IPS DF 6.9 (cell line): ENCODE data around the gene MSANTD3.

Source experiments
- DNase-seq: peaks from one replicate; pipeline ENCODE4 v3.0.0-alpha.2; 2013; ENCODE audit warnings: low read depth, low spot score
- H3K27ac ChIP-seq: one replicate; pipeline ENCODE4 v1.5.1; 2013; ENCODE audit warnings: low read length, control low read depth
- H3K27me3 ChIP-seq: 2 replicates; pipeline ENCODE4 v1.6.1; 2013; ENCODE audit warnings: mild to moderate bottlenecking, low read length; ENCODE audit not compliant: control insufficient read depth, insufficient read depth
- H3K36me3 ChIP-seq: 2 replicates; pipeline ENCODE4 v1.6.1; 2013; ENCODE audit warnings: low read length; ENCODE audit not compliant: control insufficient read depth, insufficient read depth
- H3K4me1 ChIP-seq: 2 replicates; pipeline ENCODE4 v1.6.1; 2013; ENCODE audit warnings: low read length; ENCODE audit not compliant: control insufficient read depth, insufficient read depth
- H3K4me3 ChIP-seq: 2 replicates; pipeline ENCODE4 v1.5.1; 2013; ENCODE audit warnings: mild to moderate bottlenecking, low read length
- H3K9me3 ChIP-seq: 2 replicates; pipeline ENCODE4 v1.6.1; 2013; ENCODE audit warnings: low read length, inconsistent platforms; ENCODE audit not compliant: control insufficient read depth, insufficient read depth
- WGBS: extraction: QIAGEN DNeasy Blood & Tissue Kit; methylation state at CpG from one replicate; pipeline ENCODE4 v1.1.7; 2013; ENCODE audit warnings: mixed read lengths, missing lambda C conversion rate; ENCODE audit not compliant: insufficient read length, insufficient coverage; 5-methylcytosine and 5-hydroxymethylcytosine counted together

MSANTD3 gene

GRCh38 chr9:100478192-100478591 is 51.2 kb downstream of the MSANTD3 start:
- H3K9me3 ChIP-seq = no peaks in the 10 kb centered on the region
- no peak for DNase-seq
- H3K27me3 ChIP-seq = no peaks in the 10 kb centered on the region
- H3K36me3 ChIP-seq = no peaks in the 10 kb centered on the region
- H3K4me1 ChIP-seq = no peaks in the 10 kb centered on the region
- no peak overlapping the region for H3K27ac ChIP-seq
- WGBS = no CpG with 5 or more reads among the region's 6 CpGs
- H3K4me3 ChIP-seq = no peak overlapping the region

- Histone ChIP-seq H3K4me1 (no peaks in the 10 kb centered on the region), H3K27ac (no peak overlapping the region), H3K27me3 (no peaks in the 10 kb centered on the region), H3K4me3 (no peak overlapping the region), H3K36me3 (no peaks in the 10 kb centered on the region), H3K9me3 (no peaks in the 10 kb centered on the region)
- WGBS = no CpG with 5 or more reads among the region's 2 CpGs
- no peak for DNase-seq
Observed at GRCh38 chr9:100479820-100480219, 52.9 kb downstream of the MSANTD3 start.

DNA sequence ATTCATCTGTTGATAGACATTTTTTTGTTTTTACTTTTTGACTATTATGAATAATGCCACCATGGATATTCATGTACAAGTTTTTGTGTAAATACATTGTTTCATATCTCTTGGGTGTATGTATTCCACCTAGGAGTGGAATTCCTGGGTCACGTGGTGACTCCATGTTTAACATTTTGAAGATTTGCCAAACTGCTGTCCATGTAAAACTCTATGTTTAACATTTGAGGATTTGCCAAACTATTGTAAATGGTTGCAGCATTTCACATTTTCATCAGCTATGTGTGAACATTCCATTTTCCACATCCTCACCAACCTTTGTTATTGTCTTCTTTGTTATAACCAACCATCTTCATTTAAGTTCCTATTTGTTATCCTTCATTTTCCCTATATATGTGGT is 58.3 kb downstream of the MSANTD3 start:
- no peaks in the 10 kb centered on the region for H3K9me3 ChIP-seq
- no peaks in the 10 kb centered on the region for H3K36me3 ChIP-seq
- no peaks in the 10 kb centered on the region for H3K27me3 ChIP-seq
- H3K4me1 ChIP-seq = 0 out of 2 replicates have a peak, but pooled peaks cover 1% of the 10 kb centered on the region
- no peak for DNase-seq
- H3K27ac ChIP-seq = no peak overlapping the region
- no CpG with 5 or more reads among the region's 1 CpG for WGBS
- no peak overlapping the region for H3K4me3 ChIP-seq

- DNase-seq = no peak
- no peak overlapping the region for H3K27ac ChIP-seq
- H3K4me1 ChIP-seq = 0 out of 2 replicates have a peak, but pooled peaks cover 1% of the 10 kb centered on the region
- no CpG with 5 or more reads among the region's 10 CpGs for WGBS
- H3K27me3 ChIP-seq = no peaks in the 10 kb centered on the region
- no peak overlapping the region for H3K4me3 ChIP-seq
- H3K9me3 ChIP-seq = no peaks in the 10 kb centered on the region
- H3K36me3 ChIP-seq = no peaks in the 10 kb centered on the region
Observed at GRCh38 chr9:100486479-100487176, 59.7 kb downstream of the MSANTD3 start.

DNA sequence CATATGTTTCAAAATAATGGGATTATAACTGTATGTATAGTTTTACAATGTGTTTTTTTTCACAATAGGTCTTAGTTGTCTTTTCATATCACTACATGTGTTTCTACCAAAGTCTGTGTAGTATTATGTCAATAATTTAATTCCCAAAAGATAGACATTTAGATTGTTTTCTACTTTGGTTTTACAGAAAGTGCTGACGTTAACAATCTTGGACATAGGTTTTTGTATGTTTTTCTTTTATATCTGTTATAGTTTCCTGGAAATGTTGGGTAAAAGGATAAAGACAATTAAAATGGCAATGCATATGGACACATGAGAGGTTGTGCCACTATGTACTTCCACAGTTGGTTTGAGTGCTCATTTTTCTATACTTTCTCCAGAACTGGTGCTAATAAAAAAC is 61.2 kb downstream of the MSANTD3 start:
- Histone ChIP-seq H3K27me3 (no peaks in the 10 kb centered on the region), H3K36me3 (no peaks in the 10 kb centered on the region), H3K4me3 (no peak overlapping the region), H3K27ac (no peak overlapping the region), H3K4me1 (peaks cover 2% of the 10 kb centered on the region; the same call in 1 of the 2 replicates), H3K9me3 (no peaks in the 10 kb centered on the region)
- no CpG with 5 or more reads among the region's 1 CpG for WGBS
- no peak for DNase-seq

DNA sequence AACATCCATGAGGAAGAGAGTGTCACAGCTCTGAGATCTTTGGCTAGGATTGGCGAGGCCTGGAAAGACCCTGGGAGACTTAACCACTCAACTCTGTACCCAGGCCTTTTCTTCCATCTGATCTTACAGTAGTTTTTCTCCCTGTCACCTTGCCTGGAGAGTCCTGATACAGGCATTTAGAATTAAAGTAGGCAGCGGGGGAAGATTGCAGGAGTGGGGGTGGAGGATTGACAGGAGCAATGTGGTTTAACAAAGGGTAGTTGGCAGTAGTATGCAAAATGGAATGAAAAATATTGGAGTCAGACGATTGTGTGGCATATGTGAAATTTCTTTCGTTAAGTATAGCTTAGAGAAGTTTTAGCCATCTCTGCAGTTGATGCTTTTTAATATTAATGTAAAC is 62.9 kb downstream of the MSANTD3 start:
- Histone ChIP-seq H3K4me3 (no peak overlapping the region), H3K27me3 (no peaks in the 10 kb centered on the region), H3K9me3 (no peaks in the 10 kb centered on the region), H3K4me1 (peaks cover 2% of the 10 kb centered on the region; the same call in 1 of the 2 replicates), H3K36me3 (no peaks in the 10 kb centered on the region), H3K27ac (no peak overlapping the region)
- no CpG with 5 or more reads among the region's 4 CpGs for WGBS
- DNase-seq = no peak

- Histone ChIP-seq H3K36me3 (no peaks in the 10 kb centered on the region), H3K27me3 (no peaks in the 10 kb centered on the region), H3K4me3 (no peak overlapping the region), H3K4me1 (peaks cover 5% of the 10 kb centered on the region; the same call in 1 of the 2 replicates), H3K27ac (no peak overlapping the region), H3K9me3 (no peaks in the 10 kb centered on the region)
- no CpG with 5 or more reads among the region's 2 CpGs for WGBS
- DNase-seq = no peak
Observed at GRCh38 chr9:100492952-100493351, 66.0 kb downstream of the MSANTD3 start.

DNA sequence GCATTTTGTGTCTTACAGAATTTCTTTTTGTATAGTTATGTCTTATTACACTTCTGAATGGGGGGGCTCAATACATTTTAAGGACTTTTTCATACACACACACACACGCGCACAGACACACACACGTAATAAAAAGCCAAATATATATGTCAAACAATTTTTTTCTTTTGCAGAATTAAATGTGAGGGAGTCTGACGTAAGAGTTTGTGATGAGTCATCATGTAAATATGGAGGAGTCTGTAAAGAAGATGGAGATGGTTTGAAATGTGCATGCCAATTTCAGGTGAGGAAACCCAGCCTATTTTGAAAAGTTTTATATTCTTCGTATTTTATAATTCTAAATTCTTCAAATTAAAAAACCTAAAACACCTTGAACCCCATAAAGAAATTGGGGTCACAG is 71.6 kb downstream of the MSANTD3 start:
- no peak for DNase-seq

DNA sequence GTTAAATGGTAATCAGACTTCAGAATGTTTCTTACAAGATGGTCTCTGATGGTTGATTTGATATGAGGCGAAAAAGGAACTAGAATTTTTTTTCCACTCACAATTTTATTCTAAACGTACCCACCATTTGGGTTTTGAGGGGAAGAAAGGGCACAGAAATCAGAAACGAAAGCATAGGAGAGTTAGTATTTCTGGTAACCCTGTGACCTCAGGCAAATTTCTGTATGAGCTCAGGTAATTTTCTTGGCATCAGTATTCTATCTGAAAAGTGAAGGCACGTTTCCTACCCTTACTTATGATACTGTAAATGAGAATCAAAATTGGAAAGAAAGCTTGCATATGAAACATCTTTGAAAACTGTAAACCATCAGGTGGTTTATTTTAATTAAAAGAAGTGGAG is 72.5 kb downstream of the MSANTD3 start:
- Histone ChIP-seq H3K27me3 (no peaks in the 10 kb centered on the region), H3K4me3 (no peak overlapping the region), H3K36me3 (no peaks in the 10 kb centered on the region), H3K9me3 (no peaks in the 10 kb centered on the region), H3K27ac (no peak overlapping the region), H3K4me1 (peaks cover 2% of the 10 kb centered on the region)
- DNase-seq = no peak
- no CpG with 5 or more reads among the region's 4 CpGs for WGBS

More for the DNA sequence above, 71.6 kb downstream of the MSANTD3 start:
- Histone ChIP-seq H3K27ac (no peak overlapping the region), H3K4me3 (no peak overlapping the region), H3K36me3 (no peaks in the 10 kb centered on the region), H3K4me1 (peaks cover 2% of the 10 kb centered on the region), H3K27me3 (no peaks in the 10 kb centered on the region), H3K9me3 (no peaks in the 10 kb centered on the region)
- 100% methylated on average over 1 of the region's 5 CpGs for WGBS

DNA sequence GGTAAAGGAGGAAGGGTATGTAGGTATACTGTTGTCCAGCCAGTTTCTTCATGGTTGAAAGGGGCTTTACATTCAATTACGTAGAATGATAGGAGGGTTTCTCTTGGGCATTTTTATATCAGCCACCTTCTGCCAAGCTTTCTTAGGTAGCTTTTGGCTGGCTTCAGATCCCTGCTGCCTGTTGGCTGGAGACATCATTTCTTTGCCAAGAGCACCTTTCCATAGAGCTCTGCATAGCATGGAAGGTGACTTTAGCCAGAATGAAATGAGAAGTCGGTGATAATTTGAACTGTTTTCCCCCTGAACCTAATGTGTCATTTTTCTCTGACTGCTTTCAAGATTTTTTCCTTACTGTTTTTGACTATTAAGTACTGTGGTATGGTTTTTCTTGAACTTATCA is 72.9 kb downstream of the MSANTD3 start:
- no peaks in the 10 kb centered on the region for H3K27me3 ChIP-seq
- WGBS = no CpG with 5 or more reads among the region's 2 CpGs

More for the DNA sequence above, 72.9 kb downstream of the MSANTD3 start:
- DNase-seq = no peak
- Histone ChIP-seq H3K4me3 (no peak overlapping the region), H3K27ac (no peak overlapping the region), H3K36me3 (no peaks in the 10 kb centered on the region), H3K9me3 (no peaks in the 10 kb centered on the region), H3K4me1 (peaks cover 2% of the 10 kb centered on the region)
